HG03460 (cell line): ENCODE results near the gene TFEB.

Experiments used
- ATAC-seq: cut with Tn5 transposase; IDR thresholded peaks from one replicate; pipeline ENCODE4 v1.9.1; 2021; ENCODE audit not compliant: unreplicated experiment

Gene TFEB

GRCh38 chr6:41724586-41725501 is 10.6 kb downstream of the TFEB start:
- no peak for ATAC-seq

- no peak for ATAC-seq
Measured at GRCh38 chr6:41724228-41724580, 11.2 kb downstream of the TFEB start.

DNA sequence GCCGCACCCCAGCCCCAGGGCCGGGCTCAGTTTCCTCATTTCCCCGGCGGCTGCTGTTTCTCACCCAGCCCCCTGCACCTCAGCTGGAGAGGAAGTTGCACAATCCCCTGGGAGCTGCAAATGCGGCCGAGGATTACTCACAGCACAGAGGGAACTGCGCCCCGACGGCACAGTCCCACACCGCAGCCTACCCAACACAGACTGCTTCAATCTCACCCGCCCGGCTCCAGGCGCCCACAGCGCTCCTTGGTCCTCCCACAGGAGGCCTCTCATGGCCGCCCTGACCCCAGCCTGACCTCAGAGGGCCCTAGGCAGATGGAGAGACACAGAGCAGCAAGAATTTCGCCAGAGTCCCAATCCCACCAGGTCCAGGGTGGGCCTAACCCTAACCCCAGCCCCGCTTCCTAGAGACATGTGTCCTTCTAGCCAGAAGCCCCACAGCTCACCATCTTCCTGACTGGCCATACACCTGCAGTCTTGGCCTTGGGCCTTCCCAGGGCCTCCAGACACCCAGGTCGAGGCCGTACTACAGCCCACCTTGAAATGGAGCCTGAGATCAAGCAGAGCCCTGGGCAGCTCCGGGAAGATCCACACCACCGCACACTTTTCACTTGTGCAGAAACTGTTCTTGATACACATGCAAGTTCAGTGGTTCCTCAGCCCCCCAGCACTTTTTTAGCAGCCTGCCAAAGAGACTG is 11.7 kb downstream of the TFEB start:
- ATAC-seq: peak; percentile 71

- no peak for ATAC-seq
Measured at GRCh38 chr6:41722969-41723529, 12.4 kb downstream of the TFEB start.

DNA sequence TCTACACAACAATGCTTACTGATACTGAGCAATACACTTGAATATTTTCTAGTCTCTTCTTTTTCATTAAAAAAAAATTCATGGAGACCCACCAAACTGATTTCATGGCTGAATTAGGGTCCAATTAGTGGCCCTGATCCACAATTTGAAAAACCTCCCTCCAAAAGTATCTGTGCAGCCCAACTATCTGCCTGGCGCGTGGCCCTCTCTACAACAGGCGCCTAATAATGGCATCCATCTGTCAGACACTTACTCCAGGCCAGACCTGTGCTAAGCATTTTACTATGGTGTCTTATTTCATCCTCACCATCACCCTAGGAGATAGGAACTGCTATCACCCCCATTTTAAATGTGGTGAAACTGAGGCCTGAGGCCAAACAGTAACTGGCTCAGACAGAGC is 14.0 kb downstream of the TFEB start:
- ATAC-seq: no peak

DNA sequence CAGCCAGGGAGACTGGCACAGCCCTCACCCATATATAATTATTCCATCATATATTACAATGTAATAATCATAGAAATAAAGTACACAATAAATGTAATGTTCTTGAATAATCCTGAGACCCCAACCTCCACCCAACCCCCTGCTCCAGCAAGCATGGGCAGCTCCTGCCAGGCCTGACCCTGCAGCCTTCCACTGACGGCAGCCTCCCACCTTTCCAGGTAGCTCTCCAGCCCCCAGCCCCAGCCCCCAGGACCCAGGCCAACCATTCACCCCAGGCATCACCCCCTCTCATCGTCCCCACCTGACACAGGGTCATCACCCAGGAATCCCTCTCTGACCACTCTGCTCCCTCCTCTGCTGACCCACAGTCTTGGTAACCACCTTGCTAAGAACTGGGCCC is 14.6 kb downstream of the TFEB start:
- no peak for ATAC-seq

GRCh38 chr6:41720262-41720620 is 15.2 kb downstream of the TFEB start:
- ATAC-seq: no peak

- no peak for ATAC-seq
Measured at GRCh38 chr6:41719436-41720261, 15.8 kb downstream of the TFEB start.

- ATAC-seq: no peak
Measured at GRCh38 chr6:41718828-41719227, 16.6 kb downstream of the TFEB start.

DNA sequence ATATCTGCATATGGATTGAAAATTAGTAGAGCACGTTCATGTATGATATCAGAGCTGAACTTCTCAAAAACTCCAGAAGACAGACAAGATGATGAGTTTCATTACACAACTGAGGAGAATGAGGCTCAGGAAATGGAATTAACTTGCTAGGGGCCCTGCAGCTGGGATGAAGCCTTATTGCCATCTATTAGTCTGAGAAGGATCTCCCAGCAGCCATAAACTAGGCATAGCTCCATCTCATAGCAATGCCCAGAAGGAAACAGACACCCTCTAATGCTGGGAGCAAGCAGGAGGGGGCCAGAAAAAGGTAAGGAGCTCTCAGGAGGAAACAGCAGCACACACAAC is 18.0 kb downstream of the TFEB start:
- ATAC-seq: no peak

- no peak for ATAC-seq
Measured at GRCh38 chr6:41716516-41717391, 18.7 kb downstream of the TFEB start.

GRCh38 chr6:41715795-41716515 is 19.5 kb downstream of the TFEB start:
- no peak for ATAC-seq

DNA sequence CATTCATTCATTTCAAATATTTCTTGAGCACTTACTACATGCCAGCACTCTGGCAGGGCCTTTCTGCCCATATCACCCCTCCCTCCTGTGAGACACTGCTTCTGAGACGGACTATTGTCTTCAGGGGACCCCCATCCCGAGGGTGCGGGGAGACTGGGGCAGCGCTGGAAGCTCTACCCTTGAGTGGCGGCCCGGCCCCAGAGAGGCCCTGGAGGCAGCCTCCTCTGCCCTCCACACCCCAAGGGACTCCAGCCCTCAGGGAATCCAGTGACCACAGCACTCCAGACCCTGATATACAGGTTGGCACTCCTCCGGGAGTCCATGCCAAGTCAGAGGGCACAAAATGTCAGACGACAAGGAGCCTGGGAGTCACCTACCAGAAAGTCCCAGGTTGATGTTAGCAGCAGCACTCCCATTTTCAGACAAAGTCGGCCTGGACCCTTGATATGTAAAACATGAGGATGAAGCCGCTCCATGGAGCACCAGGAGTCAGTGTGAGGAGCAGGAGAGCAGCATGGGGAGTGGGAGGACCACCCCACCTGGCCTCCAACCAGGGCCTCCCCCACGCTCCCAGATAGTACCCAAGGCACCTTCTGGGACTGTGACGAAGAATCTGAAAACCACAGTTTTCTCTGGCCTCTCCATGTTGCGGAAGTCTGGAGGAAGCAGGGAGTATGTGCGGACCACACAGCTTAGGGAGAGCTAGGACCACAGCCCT is 20.7 kb downstream of the TFEB start:
- ATAC-seq: no peak

DNA sequence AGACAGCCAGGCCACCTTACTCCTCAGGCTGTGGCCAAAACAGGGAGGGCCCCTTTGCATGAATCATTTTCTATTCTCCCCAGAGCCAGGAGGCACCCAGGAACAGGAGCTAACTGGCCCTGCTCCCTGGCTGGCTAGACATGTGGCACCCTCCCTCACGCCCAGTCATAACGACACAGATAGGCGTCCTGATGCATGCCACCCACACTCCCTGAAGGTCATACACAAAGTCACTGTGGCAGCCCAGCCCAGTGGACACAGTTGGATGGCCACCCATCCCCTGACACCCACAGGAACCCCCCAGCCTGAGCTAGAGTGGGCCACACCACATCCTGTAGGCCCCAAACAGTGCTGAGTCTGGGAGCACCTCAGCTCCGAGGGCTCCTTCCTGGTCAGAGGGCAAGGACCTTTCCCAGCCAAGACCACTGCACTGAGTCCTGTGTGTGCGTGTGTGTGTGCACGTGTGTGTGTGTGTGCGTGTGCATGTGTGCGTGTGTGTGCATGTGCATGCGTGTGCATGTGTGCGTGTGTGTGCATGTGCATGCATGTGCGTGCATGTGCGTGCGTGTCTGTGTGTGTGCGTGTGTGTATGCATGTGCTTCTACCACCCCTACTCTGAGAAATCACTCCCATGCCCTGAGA is 21.6 kb downstream of the TFEB start:
- peak; percentile 63 for ATAC-seq

DNA sequence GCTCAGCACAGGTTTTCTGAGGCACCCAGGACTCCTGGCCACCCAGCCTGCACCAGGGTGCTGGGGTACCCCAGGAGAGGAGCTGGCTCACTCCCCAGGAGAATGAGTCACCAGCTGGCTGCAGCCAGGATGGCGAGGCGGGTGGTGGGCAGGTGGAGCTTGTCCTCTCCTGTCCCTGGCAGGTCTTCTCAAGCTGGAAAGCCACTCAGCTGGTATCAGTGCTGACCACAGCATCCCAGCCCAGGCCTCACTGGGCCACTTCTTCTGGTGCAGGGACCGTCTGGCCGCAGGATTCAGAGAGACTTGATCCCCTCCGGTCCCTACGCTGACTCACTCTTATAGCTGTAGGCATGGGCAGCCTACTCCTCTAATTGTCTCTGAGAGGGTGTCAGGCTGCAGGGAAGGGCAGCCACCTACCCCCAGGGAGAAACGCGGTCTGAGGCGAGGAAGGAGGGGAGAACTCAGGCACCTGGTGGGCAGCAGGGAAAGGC is 22.2 kb downstream of the TFEB start:
- ATAC-seq: peak; percentile 7

DNA sequence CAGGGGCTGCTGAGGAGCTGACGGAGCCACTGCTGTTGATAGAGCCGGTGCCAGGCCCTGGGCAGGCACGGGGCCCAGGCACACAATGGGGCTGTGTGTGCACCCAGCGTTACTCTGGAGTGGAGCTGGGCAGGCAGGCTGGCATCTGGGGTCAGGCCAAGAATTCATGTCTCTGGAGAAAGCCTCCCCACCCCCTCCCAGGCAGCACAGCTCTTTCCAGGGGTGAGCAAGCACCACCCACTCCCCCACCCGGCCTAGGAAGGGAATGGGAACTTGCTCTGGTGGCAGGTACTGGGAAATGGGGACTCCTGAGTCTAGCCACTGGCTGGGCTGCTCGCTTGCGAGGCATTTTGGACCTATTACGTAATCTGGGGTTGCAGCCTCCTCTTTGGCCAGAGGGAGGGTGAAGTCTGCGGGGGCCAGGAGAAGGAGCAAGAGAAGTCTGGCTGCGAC is 22.7 kb downstream of the TFEB start:
- ATAC-seq: no peak

DNA sequence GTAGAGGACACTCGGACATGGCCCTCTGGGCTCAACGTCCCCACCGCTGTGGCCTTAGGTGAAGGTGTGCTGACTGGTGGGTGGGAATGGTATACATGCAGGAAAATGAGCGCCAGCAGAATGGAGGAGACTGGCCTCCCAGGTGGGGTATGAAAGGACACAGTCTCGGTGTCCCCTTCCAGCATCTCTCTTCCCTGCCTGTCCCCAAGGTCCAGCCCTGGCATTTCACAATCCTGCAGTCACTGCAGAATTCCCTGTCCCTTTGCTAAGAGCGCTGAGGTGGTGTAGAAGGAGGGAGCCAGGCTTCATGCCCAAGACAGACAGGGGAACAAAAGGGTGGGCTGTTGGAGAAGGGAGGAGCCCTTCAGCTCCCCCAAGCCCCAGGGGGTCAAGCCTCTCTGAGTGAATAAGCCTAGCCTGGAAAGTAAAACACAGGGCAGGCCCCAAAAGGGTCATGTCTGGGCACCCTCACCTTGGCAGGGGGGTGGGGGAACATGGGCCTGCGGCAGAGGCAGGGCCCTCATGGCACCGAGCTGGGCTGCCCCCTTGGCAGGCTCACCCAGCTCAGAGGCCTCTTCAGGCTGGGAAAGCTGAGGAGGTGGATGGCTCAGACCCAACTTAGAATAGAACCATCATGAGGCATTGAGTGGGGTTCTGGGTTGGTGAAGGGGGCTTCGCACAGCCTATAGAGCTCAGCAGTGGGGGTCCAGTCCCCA is 23.9 kb downstream of the TFEB start:
- no peak for ATAC-seq

DNA sequence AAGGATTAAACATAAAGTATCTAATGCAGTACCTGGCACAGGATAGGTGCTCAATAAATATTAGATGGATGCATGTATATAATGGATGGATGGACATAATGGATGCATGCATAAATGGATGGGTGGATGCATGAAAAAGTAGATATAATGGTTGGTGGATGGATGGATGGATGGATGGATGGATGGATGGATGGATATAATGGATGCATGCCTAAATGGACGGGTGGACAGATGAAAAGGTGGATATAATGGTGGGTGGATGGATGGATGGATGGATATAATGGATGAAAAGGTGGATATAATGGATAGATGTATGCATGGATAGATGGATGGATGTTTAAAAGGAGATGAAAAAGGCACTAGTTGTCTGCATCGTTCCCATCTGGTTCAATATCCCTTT is 26.0 kb downstream of the TFEB start:
- ATAC-seq: no peak
